GM23338 (cell line): ENCODE data around the gene HNRNPAB.

Experiments
- CREB1 ChIP-seq: fragments of 250-450 bp; sonication (Bioruptor Pico); IDR thresholded peaks from 2 replicates; pipeline ENCODE4 v1.5.0; 2020; ENCODE audit warnings: low read depth, mild to moderate bottlenecking, moderate library complexity
- CTCF ChIP-seq, 2 experiments: fragments of 200-600 bp in 1 of 2; sonication (generic) in 1 of 2; conservative IDR thresholded peaks; 2 replicates each; pipeline versions ENCODE4 v1.5.1 to v1.6.1; 2016 to 2017; ENCODE audit warnings: antibody characterized with exemption in 2 of 2, low read depth in 2 of 2, mild to moderate bottlenecking in 2 of 2, moderate library complexity in 1 of 2
- ETS1 ChIP-seq: IDR thresholded peaks from 2 replicates; pipeline ENCODE4 v1.6.1; 2016; ENCODE audit warnings: antibody characterized with exemption
- EZH2 ChIP-seq: fragments of 200-600 bp; sonication (generic); IDR thresholded peaks from one replicate; pipeline ENCODE4 v1.8.0; 2017; ENCODE audit warnings: antibody characterized with exemption, mild to moderate bottlenecking, low read depth; ENCODE audit not compliant: unreplicated experiment
- EZH2phosphoT487 ChIP-seq: fragments of 200-600 bp; sonication (generic); IDR thresholded peaks from one replicate; pipeline ENCODE4 v1.8.1; 2018; ENCODE audit warnings: antibody characterized with exemption; ENCODE audit not compliant: unreplicated experiment
- JUNB ChIP-seq: IDR thresholded peaks from one replicate; pipeline ENCODE4 v1.6.1; 2016; ENCODE audit warnings: antibody characterized with exemption; ENCODE audit not compliant: unreplicated experiment
- POLR2AphosphoS5 ChIP-seq: IDR thresholded peaks from 2 replicates; pipeline ENCODE4 v1.6.1; 2016; ENCODE audit warnings: antibody characterized with exemption, low read depth
- REST ChIP-seq: IDR thresholded peaks from one replicate; pipeline ENCODE4 v1.6.1; 2018; ENCODE audit warnings: antibody characterized with exemption; ENCODE audit not compliant: unreplicated experiment
- STAT1 ChIP-seq: IDR thresholded peaks from one replicate; pipeline ENCODE4 v1.6.1; 2016; ENCODE audit warnings: antibody characterized with exemption; ENCODE audit not compliant: unreplicated experiment
- ZNF114 ChIP-seq: fragments of 250-450 bp; sonication (Bioruptor Pico); IDR thresholded peaks from 2 replicates; pipeline ENCODE4 v1.5.0; 2020; ENCODE audit warnings: mild to moderate bottlenecking, moderate library complexity
- ZNF331 ChIP-seq: fragments of 250-450 bp; sonication (Bioruptor Pico); IDR thresholded peaks from 2 replicates; pipeline ENCODE4 v1.5.0; 2020; ENCODE audit warnings: low read depth, mild to moderate bottlenecking, moderate library complexity

GRCh38 chr5:178236679-178237078, 32.3 kb downstream of the HNRNPAB start:
- TF ChIP-seq CTCF (conservative IDR thresholded peaks at IDR 0.05; ENCODE audit: low read depth in 2 of 2) (no peak), EZH2 (no peak), REST (no peak), POLR2AphosphoS5 (no peak), JUNB (no peak), EZH2phosphoT487 (no peak), ZNF331 (CRISPR knock-in tag) (no peak), ETS1 (no peak), CREB1 (no peak), ZNF114 (CRISPR knock-in tag) (no peak), STAT1 (no peak)
